Peyer's patch (tissue), 4 donors: ENCODE measurements around the gene IARS2.

Experiments
- CTCF ChIP-seq, 6 experiments: fragments of 450-650 bp in 4 of 6; fragments of 200-600 bp in 2 of 6; sonication (generic) in 1 of 6; IDR thresholded peaks; one replicate each; pipeline ENCODE4 v1.5.1; 2017 to 2019; ENCODE audit warnings: antibody characterized with exemption in 6 of 6, mild to moderate bottlenecking in 3 of 6, moderate library complexity in 1 of 6
- POLR2A ChIP-seq, 2 donors: fragments of 450-650 bp; IDR thresholded peaks; one replicate each; pipeline ENCODE4 v1.5.1; 2017; ENCODE audit warnings: antibody characterized with exemption in 2 of 2, mild to moderate bottlenecking in 2 of 2, moderate library complexity in 2 of 2

DNA sequence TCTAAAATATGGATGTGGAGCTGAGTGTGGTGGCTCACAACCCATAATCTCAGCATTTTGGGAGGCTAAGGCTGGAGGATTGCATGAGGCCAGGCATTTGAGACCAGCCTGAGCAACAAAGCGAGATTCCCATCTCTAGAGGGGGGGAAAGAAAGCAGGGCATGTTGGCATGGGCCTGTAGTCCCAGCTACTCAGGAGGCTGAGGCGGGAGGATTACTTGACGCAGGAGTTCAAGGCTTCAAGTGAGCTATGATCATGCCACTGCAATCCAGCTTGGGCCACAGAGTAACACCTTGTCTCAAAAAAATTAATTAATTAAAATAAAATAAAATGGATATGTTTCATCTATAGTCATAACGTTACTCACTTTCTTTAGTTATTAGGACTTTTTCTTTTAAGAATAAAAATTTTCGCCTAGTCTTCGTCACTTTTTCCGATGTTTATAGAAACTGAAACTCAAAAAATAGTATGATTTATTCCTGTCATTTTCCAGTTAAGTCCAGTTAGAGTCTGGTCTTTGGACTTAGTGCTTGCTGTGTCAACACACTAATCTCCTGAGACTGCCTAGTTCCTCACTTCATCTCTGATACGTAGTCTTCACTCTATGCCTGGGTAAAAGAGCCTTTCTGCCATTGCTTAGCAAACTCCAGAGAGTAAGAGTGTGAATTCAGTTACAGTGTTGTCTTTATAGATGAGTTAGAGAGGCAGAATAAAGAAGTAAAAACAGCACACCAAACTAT is 28.0 kb downstream of the IARS2 start:
- TF ChIP-seq CTCF (IDR thresholded peaks at IDR 0.05) (no peak), POLR2A (IDR thresholded peaks at IDR 0.05) (peak; percentile 49 to 67)
